Stimulated activated CD4-positive, alpha-beta T cell treated with anti-CD3 and anti-CD28 coated beads, TNF-alpha, amount 100 ng/mL, for 1 hour (primary cell): ENCODE measurements around the gene DPP3.
"Not testable (repeated sequence)": the region's sequence is repeated elsewhere in the genome, so short reads cannot be mapped to it uniquely, and the experiment has no call there.

Experiments used
- DNase-seq, 3 donors: peaks; one replicate each; pipeline ENCODE4 v3.0.0-alpha.2; 2020; ENCODE audit warnings: low read depth in 3 of 3, low spot score in 1 of 3

The DPP3 gene

DNA sequence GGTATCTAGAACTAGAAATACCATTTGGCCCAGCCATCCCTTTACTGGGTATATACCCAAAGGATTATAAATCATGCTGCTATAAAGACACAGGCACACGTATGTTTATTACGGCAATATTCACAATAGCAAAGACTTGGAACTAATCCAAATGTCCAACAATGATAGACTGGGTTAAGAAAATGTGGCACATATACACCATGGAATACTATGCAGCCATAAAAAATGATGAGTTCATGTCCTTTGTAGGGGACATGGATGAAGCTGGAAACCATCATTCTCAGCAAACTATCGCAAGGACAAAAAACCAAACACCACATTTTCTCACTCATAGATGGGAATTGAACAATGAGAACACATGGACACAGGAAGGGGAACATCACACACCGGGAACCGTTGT is 16.1 kb upstream of the DPP3 start:
- DNase-seq = not testable (repeated sequence)

DNA sequence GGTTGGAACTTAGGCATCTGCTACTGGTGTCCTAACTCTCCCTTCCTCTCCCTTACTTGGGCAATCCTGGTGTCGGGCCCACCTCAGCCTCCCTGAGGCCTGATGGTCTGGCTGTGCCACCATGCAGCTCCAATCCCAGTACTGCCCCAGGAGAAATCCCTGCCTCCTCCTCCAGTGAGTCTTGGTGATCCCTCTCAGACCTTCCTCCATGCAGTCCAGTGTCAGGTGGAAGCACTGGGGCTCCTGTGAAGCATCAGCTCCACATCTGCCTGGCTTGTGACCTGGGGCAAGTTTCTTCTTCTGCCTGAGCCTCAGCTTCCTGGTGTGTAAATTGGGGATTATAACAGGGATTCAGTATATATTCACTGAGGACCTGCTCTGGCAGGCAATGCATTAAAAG is 15.3 kb upstream of the DPP3 start:
- DNase-seq = no peak

DNA sequence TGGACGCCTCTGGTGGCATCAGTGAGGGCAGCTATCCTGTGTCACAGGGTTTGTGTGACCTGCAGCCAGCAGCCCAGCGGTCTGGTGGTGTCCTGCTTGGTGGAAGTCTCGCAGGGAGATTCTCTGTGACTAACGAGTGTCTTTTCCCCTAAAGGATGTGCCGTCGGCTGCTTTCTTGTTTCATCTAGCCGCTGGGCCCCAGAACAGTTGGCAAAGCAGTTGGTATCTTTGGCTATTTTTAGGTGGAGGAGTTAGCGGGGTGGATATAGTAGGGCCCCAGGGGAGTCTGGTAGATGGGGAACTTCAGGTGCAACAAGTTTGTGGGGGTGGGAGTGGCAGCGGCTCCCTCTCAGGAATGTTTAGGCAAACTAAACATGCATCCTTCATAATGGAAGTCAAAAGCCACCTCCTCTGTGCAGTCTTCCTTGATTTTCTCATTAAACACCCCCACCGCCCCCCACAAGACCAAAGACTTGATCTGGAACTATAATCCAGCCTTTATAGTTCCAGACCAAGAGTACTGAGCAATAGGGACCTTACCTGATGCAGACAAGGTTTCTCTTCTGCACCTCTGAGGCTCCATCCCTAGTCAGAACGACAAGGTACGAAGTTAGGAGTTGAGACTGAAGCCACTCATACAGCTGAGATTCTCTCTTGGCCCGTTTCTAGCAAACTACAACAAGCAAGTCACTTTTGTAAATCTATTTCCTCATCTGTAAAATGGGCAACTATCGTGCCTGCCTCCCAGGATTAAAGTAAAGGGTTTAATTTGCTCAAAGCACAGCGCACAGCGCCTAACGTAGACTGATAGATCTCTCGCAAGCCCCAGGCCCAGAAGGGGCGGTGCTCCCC is 14.6 kb upstream of the DPP3 start:
- DNase-seq = no peak

DNA sequence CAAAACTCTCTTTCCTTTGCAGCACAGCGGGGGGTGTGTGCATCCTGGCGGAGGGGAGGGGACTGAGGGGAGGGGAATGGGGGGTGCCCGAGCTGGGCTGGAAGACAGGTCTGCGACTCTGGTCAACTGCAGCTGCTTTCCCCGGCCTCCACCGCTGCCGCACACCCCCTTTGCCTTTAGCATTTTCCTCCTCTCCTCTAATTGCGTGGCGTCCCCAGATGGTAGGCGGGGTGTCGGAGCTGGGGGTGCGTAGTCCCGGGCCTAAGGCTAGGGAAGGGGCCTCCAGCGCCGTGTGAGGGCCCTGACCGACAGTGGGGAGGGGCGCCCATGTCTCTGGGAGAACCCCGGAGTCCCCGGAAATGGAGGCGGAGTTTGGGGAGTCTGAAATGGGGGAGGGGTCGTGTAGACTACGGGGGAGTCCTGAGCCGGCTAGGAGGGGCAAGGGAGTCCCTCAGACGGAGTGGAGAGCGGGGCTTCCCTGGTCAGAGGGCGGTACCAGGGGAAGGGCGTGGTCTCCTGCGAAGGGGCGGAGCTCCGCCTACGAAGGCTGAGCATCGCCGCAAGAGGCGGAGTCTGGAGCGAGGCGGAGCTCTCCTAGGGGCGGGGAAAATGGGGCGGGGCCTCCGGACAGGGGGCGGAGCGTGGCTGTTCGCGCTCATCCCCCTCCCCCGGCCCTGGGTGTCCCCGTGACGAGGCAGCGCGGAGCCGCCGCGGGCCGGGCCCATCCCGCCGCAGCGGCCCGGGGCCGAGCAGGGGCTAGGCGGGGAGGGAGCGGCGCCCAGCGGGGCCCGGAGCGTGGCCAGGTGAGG is 13.8 kb upstream of the DPP3 start, which contains the start of gene PELI3:
Gene PELI3 (plus strand): TSS at position 681 of the 809 bp plus-strand sequence. CDS start 1,224 bp downstream, outside the sequence.
- peak; percentile 91 to 99 (median 93) for DNase-seq

DNA sequence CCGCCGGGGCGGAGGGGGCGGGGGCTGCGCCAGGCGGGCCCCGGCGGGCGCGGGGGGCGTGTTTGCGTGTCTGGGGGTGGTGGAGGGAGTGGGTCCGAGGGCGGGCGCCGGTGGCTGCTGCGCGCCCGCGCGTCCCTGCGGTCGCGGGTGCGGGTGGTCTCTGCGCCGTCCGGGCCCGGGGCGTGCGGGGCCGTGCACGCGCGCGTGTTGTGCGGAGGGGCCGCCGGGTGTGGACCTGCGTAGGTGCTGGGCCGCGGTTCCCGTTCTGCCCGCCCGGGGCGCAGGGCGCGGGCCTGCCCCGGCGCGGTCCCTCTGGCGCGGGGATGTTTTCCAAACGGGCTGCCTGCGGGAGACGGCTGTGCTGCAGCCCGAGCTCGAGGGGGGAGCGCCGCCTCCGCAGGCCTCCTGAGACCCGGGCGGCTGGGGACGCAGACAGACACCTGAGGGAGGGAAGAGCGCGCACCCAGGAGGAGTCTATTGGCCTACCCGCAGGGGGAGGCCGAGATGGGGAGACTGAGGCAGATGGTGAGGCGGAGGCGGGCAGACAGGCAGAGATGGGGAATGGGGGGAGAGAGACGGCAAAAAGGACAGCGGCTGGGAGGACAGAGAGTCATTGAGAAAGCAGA is 13.1 kb upstream of the DPP3 start:
- no peak for DNase-seq

DNA sequence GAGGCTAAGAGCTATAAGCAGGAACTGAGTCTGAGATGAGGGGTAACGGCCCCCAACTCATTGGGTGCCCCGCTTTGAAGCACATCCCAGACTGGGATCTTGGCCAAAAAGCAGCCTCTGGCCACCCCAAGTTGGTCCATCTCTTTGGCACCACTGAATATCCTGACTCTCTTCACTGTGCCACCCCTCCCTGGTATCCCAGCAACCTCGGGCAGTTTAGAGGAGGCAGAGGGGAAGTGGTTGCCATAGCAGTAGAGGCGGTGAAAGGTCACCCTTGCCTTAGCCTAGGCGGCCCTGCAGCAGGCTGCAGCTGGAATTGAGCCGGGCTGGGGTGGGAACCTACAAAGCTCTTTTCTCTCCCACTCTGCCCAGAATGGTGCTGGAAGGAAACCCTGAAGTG is 12.5 kb upstream of the DPP3 start:
- DNase-seq = no peak

DNA sequence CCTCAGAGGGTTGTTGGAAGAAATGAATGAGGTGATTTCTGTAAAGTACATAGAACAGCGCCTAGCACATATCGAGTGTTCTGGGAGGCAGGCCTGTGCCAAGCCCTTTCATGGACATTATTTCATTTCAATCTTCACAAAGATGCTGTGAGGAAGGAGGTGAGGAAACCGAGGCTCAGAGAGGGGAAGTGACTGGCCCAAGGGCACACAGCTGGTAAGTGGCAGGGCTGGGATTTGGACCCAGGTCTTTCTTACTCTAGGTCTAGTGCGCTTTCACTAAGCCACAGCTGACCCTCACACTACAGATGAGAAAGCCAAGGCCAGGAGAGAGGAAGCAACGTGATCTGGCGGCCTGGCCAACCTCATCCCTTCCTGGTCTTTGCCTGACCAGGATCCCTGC is 11.5 kb upstream of the DPP3 start:
- DNase-seq = no peak

DNA sequence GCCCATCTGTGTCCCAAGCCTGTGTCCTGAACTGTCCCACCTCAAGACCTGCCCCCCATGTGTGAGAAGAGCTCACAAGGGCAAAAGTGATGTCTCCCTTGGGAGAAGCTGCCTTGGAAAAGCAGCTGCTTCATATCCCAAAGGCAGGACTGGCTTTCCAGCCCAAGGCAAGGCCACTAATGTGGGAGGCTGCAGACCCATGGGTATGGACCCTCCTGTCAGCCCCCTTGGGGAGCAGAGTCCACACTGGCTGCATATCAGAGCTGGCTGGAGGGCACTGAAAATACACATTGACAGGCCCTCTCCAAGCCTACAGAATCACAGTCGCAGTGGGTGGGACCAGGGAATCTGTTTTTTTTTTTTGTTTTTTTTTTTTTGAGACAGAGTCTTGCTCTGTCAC is 10.8 kb upstream of the DPP3 start:
- DNase-seq = no peak

DNA sequence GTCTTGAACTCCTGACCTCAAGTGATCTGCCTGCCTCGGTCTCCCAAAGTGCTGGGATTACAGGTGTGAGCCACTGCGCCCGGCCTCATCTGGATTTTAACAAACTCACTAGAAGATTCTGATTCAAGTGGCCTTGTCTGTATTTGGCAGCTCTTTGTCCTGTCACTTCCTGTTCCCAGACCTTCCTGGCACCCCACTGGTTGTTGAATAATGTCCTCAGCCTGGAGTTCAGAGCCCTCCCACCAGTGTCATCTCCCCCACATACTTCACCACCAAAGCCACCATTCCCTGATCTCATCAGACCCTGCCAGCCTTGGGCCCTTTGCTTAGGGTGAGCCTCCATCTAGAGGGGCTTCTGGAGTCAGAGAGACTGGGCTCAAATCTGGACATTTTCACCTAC is 10.2 kb upstream of the DPP3 start:
- no peak for DNase-seq

DNA sequence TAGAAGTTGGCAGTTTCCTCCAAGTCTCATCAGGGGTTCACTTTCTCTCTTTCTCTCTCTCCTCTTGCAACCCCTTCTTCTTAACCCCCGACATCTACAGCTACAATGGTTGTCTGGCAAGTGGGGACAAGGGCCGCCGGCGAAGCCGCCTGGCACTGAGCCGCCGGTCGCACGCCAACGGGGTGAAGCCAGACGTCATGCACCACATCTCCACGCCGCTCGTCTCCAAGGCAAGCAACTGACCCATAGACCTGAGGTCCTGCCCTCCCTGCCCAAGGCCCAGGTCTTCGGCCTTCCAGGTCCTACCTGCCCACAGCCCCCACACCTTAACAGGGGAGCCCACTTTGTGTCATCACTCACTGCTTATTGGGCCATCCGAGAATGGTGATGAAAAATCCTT is 9.1 kb upstream of the DPP3 start:
- DNase-seq = no peak

DNA sequence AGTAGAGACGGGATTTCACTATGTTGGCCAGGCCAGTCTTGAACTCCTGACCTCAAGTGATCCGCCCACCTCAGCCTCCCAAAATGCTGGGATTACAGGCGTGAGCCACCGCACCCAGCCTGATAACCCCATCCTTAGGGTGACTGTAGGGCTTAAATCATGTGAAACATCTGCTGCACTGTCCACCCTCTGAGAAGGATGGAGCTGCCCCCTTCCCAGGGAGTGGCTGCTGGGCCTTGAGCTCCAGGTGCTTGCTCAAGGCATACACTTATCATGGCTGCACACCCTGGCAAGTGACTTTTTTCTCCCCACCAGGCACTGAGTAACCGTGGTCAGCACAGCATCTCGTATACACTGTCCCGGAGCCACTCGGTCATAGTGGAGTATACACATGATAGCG is 8.2 kb upstream of the DPP3 start:
- no peak for DNase-seq

DNA sequence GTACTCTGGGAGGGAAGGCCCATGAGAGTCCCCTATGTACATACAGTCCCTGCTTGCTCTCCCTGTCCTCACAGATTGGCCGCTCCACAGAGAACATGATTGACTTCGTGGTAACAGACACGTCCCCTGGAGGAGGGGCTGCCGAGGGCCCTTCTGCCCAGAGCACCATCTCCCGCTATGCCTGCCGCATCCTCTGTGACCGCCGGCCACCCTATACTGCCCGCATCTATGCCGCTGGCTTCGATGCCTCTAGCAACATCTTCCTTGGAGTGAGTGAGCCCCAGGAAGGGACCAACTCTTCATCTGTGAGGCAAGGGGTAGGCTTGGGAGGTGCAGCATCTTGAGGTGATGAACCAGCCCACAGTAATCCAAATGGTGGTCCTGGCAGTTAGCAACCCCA is 7.1 kb upstream of the DPP3 start:
- DNase-seq = no peak

DNA sequence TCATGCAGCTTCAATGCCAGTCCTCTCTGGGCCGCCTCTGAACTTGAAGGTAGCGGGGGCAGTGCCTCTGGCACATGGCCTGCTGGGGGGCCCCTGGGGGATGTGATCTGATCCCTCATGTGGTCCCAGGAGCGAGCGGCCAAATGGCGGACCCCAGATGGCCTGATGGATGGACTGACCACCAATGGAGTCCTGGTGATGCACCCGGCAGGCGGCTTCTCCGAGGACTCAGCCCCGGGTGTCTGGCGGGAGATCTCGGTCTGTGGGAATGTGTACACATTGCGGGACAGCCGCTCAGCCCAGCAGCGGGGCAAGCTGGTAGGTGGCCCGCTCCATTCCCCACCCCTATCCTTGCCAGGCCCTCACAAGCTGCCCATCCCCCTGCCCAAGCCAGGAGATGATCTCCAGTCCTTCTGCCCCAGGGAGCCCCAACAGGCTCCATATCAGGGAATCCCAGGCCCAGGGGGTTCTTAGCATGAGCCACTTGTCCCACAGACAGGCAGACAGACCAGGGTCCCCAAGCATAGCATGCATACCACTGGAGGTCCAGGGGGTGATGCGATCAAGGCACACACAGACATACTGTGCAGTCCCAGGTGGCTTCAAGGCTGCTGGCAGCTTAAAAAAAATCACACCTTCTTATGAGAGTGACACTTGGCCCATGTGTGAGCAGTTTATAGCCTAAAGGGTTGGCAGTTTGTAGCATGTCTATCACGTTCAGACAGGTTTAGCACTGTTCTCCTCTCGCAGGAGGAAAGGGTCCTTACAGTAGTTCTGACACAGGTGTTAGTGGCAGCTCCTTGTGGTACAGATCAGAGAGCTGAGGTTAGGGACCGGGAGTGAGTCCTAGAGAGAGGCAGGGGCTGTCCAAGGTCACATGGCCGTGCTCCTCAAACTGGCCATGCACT is 6.4 kb upstream of the DPP3 start:
- no peak for DNase-seq

DNA sequence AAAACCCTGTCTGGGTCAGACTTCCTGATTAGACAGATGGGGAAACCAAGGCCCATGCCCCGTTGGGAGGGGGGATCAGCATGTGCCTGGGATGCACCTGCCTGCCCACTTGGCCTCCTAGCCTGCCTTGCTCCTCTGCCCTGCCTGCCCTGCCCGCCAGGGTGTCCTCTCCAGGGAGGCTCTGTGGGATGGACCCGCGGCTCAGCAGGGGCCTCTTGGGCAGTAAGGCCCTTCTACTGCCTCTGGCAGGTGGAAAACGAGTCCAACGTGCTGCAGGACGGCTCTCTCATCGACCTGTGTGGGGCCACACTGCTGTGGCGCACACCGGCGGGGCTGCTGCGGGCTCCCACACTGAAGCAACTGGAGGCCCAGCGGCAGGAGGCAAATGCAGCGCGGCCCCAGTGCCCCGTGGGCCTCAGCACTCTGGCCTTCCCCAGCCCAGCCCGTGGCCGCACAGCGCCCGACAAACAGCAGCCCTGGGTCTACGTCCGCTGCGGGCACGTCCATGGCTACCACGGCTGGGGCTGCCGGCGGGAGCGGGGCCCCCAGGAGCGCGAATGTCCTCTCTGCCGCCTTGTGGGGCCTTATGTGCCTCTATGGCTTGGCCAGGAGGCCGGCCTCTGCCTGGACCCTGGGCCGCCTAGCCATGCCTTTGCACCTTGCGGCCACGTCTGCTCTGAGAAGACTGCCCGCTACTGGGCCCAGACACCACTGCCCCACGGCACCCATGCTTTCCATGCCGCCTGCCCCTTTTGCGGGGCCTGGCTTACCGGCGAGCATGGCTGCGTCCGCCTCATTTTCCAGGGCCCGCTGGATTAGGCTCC is 4.7 kb upstream of the DPP3 start:
- no peak for DNase-seq

DNA sequence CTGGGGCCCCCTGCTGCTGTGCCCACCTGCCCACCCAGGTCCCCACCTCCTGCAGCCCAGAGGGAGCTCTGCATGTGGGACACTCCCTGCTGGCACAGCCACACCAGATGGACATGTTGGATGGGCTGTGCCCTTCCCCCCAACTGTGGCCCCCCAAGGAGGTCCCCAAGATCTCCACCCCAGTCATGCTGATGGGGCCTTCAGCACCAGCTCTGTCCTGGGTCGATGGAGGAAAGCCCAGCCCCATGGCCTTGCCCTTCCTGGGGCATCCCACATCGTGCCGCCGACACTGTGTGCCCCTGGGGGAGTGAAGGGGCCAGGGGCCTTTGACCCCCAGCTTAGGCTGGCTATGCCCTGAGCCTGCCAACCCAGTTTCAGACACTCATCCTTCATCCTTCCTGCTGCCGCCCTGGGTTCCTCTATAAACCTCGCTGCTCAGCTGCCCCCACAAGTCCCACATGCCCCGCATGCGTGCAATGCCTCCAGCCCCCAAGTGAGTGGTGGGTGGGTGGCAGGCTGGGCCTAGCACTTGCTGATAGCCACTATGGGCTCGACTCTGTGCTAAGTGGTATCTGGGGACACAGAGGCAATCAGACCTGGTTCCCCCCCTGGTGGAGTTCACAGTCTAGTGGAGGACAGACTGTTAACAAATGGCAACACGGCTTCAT is 3.9 kb upstream of the DPP3 start:
- DNase-seq = no peak

DNA sequence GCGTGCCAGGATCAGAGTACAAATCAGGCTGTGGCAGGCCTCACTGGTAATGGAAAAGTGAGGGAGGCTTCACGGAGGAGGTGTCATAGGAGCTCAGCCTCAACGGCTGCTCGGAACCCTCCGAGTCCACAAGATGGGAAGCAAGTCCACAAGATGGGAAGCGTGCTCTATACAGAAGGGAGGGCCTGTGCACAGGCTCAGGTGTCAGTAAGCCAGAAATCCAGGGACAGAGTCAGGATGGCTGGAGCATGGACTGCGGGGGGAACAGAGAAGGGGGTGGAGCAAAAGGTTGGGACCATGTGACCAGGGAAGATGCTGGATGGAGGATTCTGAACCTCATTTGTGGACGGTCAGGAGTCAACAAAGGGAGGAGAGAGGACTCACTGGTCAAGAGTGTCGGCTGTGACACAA is 3.4 kb upstream of the DPP3 start:
- DNase-seq = no peak

DNA sequence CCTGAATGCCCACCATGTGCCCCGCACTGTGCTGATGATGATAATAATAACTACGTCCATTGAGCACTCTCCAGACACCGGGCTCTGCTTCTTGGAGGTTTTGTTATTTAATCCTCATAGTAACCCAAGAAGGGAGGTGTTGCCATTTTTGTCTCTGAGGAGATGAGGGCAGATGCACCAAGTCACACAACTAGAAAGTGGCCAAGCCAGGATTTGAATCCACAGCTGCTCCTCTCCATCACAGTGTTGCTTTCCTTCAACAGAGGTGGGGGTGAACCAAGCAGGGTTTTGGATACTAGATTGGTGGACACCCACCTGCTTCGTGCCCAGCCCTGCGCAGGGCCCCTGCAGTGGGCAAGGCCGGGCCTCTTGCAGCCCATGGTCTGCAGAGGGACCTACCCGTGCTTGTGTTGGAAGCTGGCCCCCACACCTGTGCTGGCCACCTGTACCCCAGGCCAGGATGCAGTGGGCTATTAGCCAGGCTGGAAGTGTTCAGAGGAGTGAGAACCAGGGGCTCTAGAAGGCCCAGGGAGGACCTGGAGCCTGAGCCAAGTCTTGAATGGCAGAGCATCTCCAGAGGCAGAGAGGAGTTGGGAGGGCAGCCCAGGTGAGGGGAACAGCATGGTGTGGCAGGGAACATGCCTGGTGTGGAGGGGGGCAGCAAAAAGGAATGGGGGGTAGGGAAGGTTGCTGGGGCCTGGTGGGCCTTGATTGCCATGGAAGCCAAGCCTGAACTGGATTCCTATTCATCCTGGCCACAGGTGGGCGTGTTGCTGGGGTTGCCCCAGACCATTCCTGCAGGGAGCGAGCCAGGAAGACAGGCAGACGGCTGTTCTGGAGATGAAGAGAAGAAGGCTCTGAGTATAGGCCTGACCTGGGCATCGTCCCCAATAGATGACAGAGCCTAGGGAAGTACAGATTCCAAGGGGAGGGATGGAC is 2.7 kb upstream of the DPP3 start:
- no peak for DNase-seq

DNA sequence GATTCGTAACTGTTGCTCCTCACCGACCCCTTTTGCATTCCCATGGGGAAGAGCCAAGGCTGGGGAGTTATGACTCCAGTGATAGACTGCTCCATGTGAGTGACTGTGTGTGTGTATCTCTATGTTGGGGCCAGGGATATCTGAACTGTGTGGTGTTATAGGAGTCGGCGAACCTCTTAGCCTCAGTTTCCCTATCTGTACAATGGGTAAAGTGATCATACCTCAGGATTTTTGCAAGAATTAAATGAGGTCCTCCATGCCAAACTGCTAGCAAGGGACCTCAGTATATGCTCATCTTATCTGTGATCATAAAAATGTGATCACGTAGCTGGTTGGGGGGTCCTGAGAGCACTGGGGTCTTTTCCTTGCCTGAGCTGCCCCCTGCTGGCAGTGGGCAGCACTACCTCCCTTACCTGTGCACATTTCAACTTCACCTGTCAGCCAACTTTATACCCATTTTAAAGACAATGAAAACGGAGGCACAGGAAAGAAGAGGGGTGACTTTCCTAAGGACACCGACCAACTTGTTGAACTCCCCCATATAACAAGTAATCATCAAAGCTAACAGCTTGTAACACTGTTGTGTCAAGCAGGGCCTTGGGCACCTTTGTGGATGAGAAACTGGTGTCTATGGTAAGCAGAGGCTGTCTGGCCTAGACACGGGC is 1.4 kb upstream of the DPP3 start:
- DNase-seq = no peak
